ENCODE data around the gene AATK. TPM values are rescaled to one million over a fixed set of nuclear protein-coding genes. Genes with fewer than 3 reads are reported as not detected.
"Not testable (repeated sequence)": the region's sequence is repeated elsewhere in the genome, so short reads cannot be mapped to it uniquely, and the experiment has no call there.

The AATK gene
- total and polyA plus RNA-seq, 4 donors, result 9.6 to 54.6 (median 23.7) TPM

DNA sequence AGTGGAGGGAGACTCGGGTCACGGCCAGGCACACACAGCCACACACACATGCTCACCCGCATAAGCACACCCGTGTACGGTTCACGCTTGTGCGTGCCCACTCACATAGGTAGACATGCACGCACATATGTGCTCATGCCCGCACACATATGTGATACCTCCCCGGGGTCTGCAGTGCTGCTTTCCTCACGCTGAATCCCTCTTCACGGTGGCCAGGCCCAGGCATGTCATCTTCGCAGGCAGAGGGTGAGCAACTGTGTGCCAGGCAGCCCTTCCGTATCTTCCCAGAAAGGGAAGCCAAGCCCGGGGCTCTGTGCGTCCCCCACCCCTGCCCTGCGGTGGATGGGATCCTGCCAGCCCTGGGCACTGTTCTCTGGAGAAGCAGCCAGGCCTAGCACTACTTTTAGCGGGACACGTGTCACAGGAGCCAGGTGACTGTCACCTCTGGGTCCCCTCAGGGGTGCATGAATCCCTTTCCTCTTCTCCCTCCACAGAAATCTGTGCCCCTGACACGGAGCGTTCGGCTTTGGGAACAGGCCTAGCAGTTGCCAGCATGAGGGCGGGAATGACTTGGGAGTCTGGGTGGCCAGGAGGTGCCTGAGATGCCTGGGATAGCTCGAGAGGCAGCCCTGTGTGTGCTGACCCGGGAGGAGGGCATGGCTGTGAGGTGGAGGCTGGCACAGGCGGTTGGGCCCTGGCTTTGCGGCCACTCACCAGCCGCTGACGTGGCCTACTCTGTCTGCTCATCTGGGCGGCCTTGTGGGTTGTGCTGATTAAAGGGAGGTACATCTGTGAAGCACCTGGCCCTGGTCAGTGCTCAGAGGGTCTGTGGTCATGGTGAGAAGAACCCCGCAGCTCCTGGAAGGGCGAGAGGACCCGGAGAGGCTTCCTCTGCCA, 83.6 kb downstream of the AATK start:
- Histone ChIP-seq H3K4me3 (no peak overlapping the region), H3K36me3 (ENCODE audit: control insufficient read depth in 4 of 4, insufficient read depth in 4 of 4, low read length in 4 of 4) (peaks cover 0 to 37% (median 0%) of the 10 kb centered on the region in 4 donors), H3K4me1 (ENCODE audit: control insufficient read depth in 5 of 5, insufficient read depth in 5 of 5, low read length in 5 of 5) (peaks cover 0 to 35% (median 23%) of the 10 kb centered on the region in 5 donors), H3K9me3 (ENCODE audit: control insufficient read depth in 4 of 4, insufficient read depth in 3 of 4, low read length in 3 of 4) (no peaks in the 10 kb centered on the region), H3K27ac (ENCODE audit: low read depth in 1 of 2, low read length in 1 of 2) (peak overlapping the region in 1 of 2 donors; percentile 91), H3K9ac (ENCODE audit: insufficient read depth in 1 of 2, low read length in 2 of 2) (peak overlapping the region in 1 of 2 donors; percentile 11), H3K27me3 (ENCODE audit: control insufficient read depth in 3 of 3, insufficient read depth in 3 of 3, low read length in 2 of 3) (no peaks in the 10 kb centered on the region)
- WGBS, 2 donors, result 68 to 86% methylated on average over 33 of the region's 33 CpGs
- ATAC-seq (ENCODE audit: insufficient read depth, low FRiP score) (peak; percentile 29), DNase-seq (no peak)
- TF ChIP-seq, protein P1, sequence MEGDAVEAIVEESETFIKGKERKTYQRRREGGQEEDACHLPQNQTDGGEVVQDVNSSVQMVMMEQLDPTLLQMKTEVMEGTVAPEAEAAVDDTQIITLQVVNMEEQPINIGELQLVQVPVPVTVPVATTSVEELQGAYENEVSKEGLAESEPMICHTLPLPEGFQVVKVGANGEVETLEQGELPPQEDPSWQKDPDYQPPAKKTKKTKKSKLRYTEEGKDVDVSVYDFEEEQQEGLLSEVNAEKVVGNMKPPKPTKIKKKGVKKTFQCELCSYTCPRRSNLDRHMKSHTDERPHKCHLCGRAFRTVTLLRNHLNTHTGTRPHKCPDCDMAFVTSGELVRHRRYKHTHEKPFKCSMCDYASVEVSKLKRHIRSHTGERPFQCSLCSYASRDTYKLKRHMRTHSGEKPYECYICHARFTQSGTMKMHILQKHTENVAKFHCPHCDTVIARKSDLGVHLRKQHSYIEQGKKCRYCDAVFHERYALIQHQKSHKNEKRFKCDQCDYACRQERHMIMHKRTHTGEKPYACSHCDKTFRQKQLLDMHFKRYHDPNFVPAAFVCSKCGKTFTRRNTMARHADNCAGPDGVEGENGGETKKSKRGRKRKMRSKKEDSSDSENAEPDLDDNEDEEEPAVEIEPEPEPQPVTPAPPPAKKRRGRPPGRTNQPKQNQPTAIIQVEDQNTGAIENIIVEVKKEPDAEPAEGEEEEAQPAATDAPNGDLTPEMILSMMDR (IDR thresholded peaks at IDR 0.05; ENCODE audit: control extremely low read depth, extremely low read depth), result no peak

DNA sequence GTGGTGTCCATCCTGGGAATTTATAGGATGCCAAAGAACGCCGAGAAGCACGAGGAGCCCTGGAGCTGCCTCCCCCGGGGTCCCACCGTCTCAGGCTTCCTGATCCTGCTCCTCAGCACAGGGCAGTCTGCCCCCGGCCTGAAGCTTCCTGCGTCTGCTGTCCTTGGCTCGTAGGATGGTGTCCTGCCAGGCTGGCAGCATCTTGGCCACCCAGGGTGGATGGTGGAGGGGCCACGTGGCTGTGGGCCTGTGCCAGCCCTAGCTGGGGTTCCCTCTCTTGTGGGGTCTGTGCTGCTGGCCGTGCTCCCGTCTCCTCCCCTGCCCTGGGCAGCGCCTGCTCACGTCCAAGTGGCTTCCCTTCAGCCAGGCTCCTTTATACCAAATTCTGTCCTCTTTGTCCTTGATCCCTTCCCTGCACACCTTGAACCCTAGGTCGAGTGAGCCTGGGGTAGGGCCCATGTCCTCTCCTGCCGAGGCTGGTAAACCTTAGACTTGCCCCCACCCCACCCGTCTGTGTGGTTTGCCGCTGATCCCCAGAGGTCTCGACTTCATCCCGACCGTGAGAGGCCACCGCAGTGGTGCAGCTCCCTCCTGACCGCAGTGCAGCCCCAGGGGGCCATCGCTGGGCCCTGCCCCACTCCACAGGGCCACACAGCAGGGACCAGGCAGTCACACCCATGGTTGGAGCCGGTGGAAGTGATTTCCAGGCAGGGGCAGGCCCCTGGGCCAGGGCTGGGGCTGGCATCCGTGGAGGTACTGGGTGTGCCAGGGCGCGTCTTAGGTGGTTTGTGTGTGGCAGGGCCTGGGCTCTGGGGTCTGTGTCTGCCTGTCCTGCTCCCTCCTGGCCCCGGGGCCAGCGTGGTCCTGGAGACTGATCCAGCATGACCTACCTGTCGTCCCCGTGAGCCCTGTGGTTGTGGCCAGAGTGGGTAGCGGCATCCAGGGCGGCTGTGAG, 84.5 kb downstream of the AATK start:
- WGBS, 2 donors, result 80 to 91% methylated on average over 31 to 33 of the region's 33 CpGs
- no peak overlapping the region for H3K4me3 ChIP-seq
- no peak overlapping the region for H3K9ac ChIP-seq (ENCODE audit: insufficient read depth in 1 of 2, low read length in 2 of 2)
- TF ChIP-seq, protein P1 (IDR thresholded peaks at IDR 0.05; ENCODE audit: control extremely low read depth, extremely low read depth), result no peak
- H3K27me3 ChIP-seq (ENCODE audit: control insufficient read depth in 3 of 3, insufficient read depth in 3 of 3, low read length in 2 of 3), result no peaks in the 10 kb centered on the region
- ATAC-seq (ENCODE audit: insufficient read depth, low FRiP score), result no peak
- no peak for DNase-seq
- H3K36me3 ChIP-seq (ENCODE audit: control insufficient read depth in 4 of 4, insufficient read depth in 4 of 4, low read length in 4 of 4), result peaks cover 0 to 33% (median 0%) of the 10 kb centered on the region in 4 donors
- H3K4me1 ChIP-seq (ENCODE audit: control insufficient read depth in 5 of 5, insufficient read depth in 5 of 5, low read length in 5 of 5), result peaks cover 0 to 35% (median 23%) of the 10 kb centered on the region in 5 donors
- peak overlapping the region in 1 of 2 donors; percentile 91 for H3K27ac ChIP-seq (ENCODE audit: low read depth in 1 of 2, low read length in 1 of 2)
- H3K9me3 ChIP-seq (ENCODE audit: control insufficient read depth in 4 of 4, insufficient read depth in 3 of 4, low read length in 3 of 4), result no peaks in the 10 kb centered on the region

DNA sequence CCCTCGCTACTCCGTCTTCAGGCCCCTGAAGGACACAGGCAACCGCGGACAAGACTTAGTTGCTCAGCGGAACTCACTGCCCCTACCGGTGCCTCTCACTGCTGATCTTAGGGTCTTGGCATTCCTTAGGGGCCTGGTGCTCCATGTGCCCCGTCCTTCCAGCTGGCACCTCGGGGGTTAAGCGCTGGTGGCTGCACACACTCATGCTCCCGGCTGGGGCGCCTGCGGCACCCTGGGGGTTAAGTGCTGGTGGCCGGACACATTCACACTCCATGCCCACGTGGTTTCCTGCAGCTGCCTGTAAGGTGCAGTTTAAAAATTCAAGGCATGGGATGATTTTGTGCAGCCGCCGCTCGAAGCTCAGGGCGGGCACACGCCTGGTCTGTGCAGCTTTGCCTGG, 86.0 kb downstream of the AATK start:
- no peak overlapping the region for H3K9ac ChIP-seq (ENCODE audit: insufficient read depth in 1 of 2, low read length in 2 of 2)
- H3K36me3 ChIP-seq (ENCODE audit: control insufficient read depth in 4 of 4, insufficient read depth in 4 of 4, low read length in 4 of 4), result peaks cover 0 to 27% (median 0%) of the 10 kb centered on the region in 4 donors
- TF ChIP-seq, protein P1 (IDR thresholded peaks at IDR 0.05; ENCODE audit: control extremely low read depth, extremely low read depth), result no peak
- H3K27me3 ChIP-seq (ENCODE audit: control insufficient read depth in 3 of 3, insufficient read depth in 3 of 3, low read length in 2 of 3), result no peaks in the 10 kb centered on the region
- ATAC-seq (ENCODE audit: insufficient read depth, low FRiP score), result no peak
- peak overlapping the region in 1 of 2 donors; percentile 5 for H3K27ac ChIP-seq (ENCODE audit: low read depth in 1 of 2, low read length in 1 of 2)
- peaks cover 0 to 35% (median 23%) of the 10 kb centered on the region in 5 donors for H3K4me1 ChIP-seq (ENCODE audit: control insufficient read depth in 5 of 5, insufficient read depth in 5 of 5, low read length in 5 of 5)
- WGBS, 2 donors, result 63% methylated on average over 19 of the region's 19 CpGs
- H3K4me3 ChIP-seq, result no peak overlapping the region
- no peaks in the 10 kb centered on the region for H3K9me3 ChIP-seq (ENCODE audit: control insufficient read depth in 4 of 4, insufficient read depth in 3 of 4, low read length in 3 of 4)
- DNase-seq, result no peak

DNA sequence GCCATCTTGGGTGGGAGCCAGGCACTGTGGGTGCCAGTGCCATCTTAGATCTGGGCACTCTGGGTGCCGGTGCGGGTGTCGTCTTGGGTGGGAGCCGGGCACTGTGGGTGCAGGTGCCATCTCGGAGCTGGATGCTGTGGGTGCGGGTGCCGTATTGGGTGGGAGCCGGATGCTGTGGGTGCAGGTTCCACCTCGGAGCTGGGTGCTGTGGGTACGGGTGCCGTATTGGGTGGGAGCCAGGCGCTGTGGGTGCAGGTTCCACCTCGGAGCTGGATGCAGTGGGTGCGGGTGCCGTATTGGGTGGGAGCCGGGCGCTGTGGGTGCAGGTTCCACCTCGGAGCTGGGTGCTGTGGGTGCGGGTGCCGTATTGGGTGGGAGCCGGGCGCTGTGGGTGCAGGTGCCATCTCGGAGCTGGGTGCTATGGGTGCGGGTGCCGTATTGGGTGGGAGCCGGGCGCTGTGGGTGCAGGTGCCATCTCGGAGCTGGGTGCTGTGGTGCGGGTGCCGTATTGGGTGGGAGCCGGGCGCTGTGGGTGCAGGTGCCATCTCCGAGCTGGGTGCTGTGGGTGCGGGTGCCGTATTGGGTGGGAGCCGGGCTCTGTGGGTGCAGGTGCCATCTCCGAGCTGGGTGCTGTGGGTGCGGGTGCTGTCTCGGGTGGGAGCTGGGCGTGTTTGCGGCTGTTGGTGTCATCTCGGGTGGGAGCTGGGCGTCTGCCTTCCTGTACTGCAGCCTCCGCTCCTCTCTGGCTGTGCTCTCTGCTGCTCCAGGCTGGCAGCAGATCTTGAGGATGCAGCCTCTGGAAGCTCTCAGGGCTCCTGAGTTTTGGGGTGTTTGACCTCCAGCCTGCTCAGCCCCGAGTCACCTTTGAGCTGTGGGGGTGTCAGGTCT, 87.8 kb downstream of the AATK start:
- not testable (repeated sequence) for H3K27ac ChIP-seq (ENCODE audit: low read depth in 1 of 2, low read length in 1 of 2); H3K27me3 ChIP-seq (ENCODE audit: control insufficient read depth in 3 of 3, insufficient read depth in 3 of 3, low read length in 2 of 3); H3K9ac ChIP-seq (ENCODE audit: insufficient read depth in 1 of 2, low read length in 2 of 2); H3K4me3 ChIP-seq; DNase-seq; H3K9me3 ChIP-seq (ENCODE audit: control insufficient read depth in 4 of 4, insufficient read depth in 3 of 4, low read length in 3 of 4); ATAC-seq (ENCODE audit: insufficient read depth, low FRiP score)
- H3K36me3 ChIP-seq (ENCODE audit: control insufficient read depth in 4 of 4, insufficient read depth in 4 of 4, low read length in 4 of 4), result peaks cover 0 to 29% (median 2%) of the 10 kb centered on the region in 4 donors
- peaks cover 0 to 26% (median 18%) of the 10 kb centered on the region in 5 donors for H3K4me1 ChIP-seq (ENCODE audit: control insufficient read depth in 5 of 5, insufficient read depth in 5 of 5, low read length in 5 of 5)
- WGBS, 2 donors, result 94 to 95% methylated on average over 44 to 45 of the region's 45 CpGs
